ENCODE data around the gene TUBB1.
A peak's percentile ranks its signal among the peaks of the same experiment; 100 is the strongest.

TUBB1 gene

DNA sequence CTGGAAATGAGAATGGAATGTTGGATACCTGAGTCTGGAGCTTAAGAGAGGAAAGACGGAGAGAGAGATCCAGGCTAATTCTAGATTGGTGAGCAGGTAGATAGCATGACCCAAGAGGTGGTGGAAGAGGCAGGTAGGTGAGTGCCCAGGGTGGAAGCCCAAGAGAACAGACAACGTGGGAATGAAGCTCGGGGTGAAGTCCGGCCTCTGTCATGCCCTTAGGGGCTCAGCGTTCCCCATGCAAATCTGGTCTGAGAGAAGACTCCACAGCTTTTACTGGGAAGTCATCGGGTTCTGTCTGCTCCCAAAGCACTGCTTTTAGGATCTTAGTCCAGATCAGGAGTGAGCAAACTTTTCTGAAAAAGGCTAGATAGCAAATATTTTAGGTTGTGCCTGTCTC lies 34.5 kb upstream of the TUBB1 start:
- Mint-ChIP-seq H3K27me3 (no peaks in the 10 kb centered on the region), H3K4me1 (peaks cover 31% of the 10 kb centered on the region), H3K9me3 (no peaks in the 10 kb centered on the region), H3K27ac (peak overlapping the region; percentile 31), H3K4me3 (no peak overlapping the region), H3K36me3 (peaks cover 21% of the 10 kb centered on the region)
- no peak for DNase-seq (ENCODE audit: low spot score in 2 of 2)
- no peak for ATAC-seq (ENCODE audit: low read depth)

DNA sequence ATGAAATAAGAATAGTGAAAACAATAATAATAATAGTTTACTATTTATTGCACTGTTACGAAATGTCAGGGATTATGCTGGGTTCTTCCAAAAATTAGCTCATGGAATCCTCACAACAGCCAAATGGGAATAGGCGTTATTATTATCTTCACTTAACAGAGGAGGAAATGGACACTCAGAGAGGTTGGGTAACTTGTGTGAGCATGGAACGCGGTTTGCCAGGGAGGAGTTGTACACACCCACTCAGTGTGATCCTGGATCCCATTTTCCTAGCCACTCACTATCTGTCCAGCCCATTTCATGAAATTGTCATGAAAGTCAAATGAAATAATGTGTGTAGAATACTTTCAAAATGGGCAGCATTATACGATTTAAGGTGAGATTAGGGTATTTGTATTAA lies 33.6 kb upstream of the TUBB1 start:
- ATAC-seq (ENCODE audit: low read depth) (no peak), DNase-seq (ENCODE audit: low spot score in 2 of 2) (no peak)
- Mint-ChIP-seq H3K27me3 (no peaks in the 10 kb centered on the region), H3K4me3 (no peak overlapping the region), H3K9me3 (no peaks in the 10 kb centered on the region), H3K36me3 (peaks cover 24% of the 10 kb centered on the region), H3K27ac (peak overlapping the region; percentile 20), H3K4me1 (peaks cover 31% of the 10 kb centered on the region)

DNA sequence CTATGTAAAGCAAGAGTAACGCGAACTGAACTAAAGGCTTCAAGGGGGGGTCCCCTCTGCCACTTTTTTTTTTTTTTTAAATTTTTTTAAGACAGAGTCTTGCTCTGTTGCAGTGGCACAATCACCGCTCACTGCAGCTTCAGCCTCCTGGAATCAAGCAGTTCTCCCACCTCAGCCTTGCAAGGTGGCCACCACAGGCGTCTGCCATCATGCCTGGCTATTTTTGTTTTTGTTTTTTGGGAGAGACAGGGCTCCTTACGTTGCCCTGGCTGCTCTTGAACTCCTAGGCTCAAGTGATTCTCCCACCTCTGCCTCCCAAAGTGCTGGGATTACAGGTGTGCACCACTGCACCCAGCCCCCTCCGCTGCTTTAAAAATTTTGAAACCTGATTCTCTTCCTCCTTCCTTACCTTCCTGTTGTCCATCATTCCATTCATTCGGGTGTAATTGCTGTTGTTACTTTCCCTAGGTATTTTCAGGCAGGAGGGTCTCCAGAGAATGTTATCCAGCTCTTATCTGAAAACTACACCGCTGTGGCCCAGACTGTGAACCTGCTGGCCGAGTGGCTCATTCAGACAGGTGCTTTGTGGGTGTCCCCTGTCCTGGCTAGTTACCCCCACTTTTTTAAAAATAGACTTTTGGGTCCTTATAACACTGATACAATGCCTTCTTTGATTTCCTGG lies 32.8 kb upstream of the TUBB1 start:
- peaks cover 32% of the 10 kb centered on the region for H3K4me1 Mint-ChIP-seq
- ATAC-seq (ENCODE audit: low read depth): no peak
- H3K4me3 Mint-ChIP-seq: no peak overlapping the region
- H3K27me3 Mint-ChIP-seq: no peaks in the 10 kb centered on the region
- peaks cover 25% of the 10 kb centered on the region for H3K36me3 Mint-ChIP-seq
- DNase-seq (ENCODE audit: low spot score in 2 of 2): no peak
- H3K27ac Mint-ChIP-seq: peak overlapping the region; percentile 53
- no peaks in the 10 kb centered on the region for H3K9me3 Mint-ChIP-seq

DNA sequence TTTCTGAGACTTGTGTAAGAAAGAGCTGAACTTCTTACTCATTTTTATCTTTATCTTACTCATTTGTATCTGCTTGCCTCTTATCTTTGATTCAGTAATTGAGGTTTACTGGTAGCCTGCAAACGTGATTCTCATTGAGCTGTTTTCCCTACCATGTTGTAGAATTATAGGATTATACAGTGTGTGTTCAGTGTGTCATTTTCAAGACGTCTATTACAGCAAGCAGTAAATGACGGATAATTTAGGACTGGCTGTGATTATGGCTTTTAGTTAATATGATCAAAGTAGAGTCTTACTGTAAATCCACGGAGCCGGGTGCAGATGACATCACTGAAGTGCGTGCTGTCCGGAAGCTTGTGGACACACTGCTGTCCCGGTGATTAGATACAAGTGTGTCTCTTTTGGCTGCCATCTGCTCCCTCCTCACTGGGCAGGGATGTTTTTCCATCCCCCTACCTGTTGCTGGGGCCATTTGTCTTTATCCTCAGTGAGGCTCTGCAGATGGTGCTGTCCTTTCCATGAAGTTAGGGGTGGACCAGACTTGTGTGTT lies 32.2 kb upstream of the TUBB1 start:
- Mint-ChIP-seq H3K27ac (peak overlapping the region; percentile 84), H3K4me3 (no peak overlapping the region), H3K4me1 (peaks cover 35% of the 10 kb centered on the region), H3K27me3 (no peaks in the 10 kb centered on the region), H3K36me3 (peaks cover 29% of the 10 kb centered on the region), H3K9me3 (no peaks in the 10 kb centered on the region)
- ATAC-seq (ENCODE audit: low read depth): no peak
- DNase-seq (ENCODE audit: low spot score in 2 of 2): no peak

DNA sequence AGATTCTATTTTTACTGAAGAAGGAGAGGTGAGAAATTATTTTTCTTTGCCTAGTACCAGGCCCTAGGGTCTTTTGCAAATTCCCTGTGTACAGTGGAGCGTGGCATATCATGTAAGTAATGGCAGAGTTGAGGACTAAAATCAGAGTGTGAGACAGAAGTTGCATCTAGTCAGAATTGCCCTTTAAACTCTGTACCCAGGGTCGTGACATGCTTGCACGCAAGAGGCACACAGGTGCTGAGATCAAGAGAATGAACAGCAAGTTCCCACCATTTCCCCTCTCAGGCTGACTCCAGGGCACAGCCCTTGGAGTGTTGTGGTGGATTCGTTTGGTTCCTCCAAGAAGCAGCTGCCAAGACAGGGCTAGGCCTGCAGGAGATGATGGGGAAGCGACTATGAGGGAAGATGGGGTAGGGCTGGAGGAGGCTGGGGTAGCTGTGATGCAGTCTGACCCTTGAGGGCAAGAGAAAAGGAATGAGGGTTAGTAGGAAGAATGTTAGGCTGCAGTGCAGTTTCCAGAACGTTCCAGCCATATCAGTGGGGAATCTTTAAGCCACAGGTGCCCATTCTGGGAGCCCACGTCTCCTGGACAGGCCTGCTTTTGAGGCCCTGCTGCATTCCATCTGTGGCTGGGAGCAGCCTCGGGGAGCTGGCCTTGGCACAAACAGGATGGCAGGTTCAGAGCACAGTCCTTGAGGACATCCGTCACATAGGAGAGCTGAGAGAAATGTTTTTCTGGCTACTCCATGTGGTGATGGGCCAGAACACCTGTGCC lies 31.3 kb upstream of the TUBB1 start:
- no peak for DNase-seq (ENCODE audit: low spot score in 2 of 2)
- no peak for ATAC-seq (ENCODE audit: low read depth)
- Mint-ChIP-seq H3K27ac (peak overlapping the region; percentile 84), H3K4me3 (no peak overlapping the region), H3K9me3 (no peaks in the 10 kb centered on the region), H3K36me3 (peaks cover 31% of the 10 kb centered on the region), H3K27me3 (no peaks in the 10 kb centered on the region), H3K4me1 (peaks cover 27% of the 10 kb centered on the region)

DNA sequence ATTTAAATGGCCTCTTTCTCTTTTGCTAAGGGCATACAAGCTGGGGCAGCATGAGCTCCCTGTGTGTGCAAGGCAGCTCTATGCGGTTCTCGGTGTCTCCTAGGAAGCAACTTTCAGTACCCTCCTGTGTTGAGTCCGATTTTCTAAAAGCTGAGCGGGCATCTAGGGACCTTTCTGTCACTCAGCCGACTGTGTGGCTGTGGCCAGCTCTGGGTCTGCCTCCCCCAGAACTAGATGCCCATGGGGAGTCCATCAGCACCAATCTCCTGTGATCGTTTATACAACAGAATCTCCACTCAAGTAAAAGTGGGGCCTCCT lies 30.7 kb upstream of the TUBB1 start:
- Mint-ChIP-seq H3K27ac (no peak overlapping the region), H3K36me3 (peaks cover 31% of the 10 kb centered on the region), H3K27me3 (no peaks in the 10 kb centered on the region), H3K9me3 (no peaks in the 10 kb centered on the region), H3K4me1 (peaks cover 28% of the 10 kb centered on the region), H3K4me3 (no peak overlapping the region)
- DNase-seq (ENCODE audit: low spot score in 2 of 2): no peak
- ATAC-seq (ENCODE audit: low read depth): no peak

DNA sequence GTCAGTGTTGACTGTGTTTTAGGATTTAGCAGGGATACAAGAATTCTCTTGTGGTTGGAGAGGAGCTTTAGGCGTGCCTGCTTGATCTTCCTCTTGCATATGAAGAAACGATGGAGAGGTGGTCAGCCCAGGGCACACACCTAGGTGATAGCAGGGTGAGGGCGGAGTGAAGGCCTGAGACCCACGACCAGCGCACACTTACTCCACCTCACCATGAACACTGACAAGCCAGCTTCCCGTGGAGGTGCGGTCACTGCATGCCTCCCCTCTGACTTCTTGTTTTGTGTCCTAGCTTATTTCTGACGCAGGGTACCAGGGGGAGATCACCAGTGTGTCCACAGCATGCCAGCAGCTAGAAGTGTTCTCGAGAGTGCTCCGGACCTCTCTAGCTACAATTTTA lies 30.0 kb upstream of the TUBB1 start:
- no peak overlapping the region for H3K27ac Mint-ChIP-seq
- DNase-seq (ENCODE audit: low spot score in 2 of 2): no peak
- peaks cover 24% of the 10 kb centered on the region for H3K4me1 Mint-ChIP-seq
- H3K9me3 Mint-ChIP-seq: no peaks in the 10 kb centered on the region
- H3K4me3 Mint-ChIP-seq: no peak overlapping the region
- peaks cover 31% of the 10 kb centered on the region for H3K36me3 Mint-ChIP-seq
- no peak for ATAC-seq (ENCODE audit: low read depth)
- no peaks in the 10 kb centered on the region for H3K27me3 Mint-ChIP-seq

DNA sequence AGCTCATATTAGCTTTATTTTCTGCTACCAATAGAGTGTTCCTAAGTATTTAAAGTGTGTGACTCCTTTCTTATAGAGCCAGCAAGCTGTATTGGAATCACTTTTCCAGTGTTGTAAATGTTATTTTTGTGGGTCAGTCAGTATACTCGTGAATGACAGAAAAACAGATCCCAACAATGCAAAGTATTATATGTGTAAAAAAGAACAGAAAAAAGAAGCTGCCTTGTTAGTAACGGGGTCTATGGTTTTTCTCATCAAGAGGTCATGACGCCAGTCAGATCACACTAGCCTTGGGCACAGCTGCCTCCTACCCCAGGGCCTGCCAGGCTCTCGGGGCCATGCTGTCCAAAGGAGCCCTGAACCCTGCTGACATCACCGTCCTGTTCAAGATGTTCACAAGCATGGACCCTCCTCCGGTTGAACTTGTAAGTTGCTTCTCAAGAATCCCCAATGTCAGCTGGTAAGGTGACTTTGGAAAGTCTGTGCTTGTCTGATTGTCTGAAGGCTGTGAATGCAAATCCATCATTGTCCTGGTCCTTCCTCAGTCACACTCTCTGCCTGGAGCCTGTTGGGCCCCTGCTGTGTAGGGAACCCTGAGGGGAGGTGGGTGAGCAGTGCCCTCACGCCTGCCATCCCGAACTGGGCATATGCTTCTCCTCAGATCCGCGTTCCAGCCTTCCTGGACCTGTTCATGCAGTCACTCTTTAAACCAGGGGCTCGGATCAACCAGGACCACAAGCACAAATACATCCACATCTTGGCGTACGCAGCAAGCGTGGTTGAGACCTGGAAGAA lies 28.4 kb upstream of the TUBB1 start:
- Mint-ChIP-seq H3K4me1 (peaks cover 21% of the 10 kb centered on the region), H3K27ac (no peak overlapping the region), H3K36me3 (peaks cover 37% of the 10 kb centered on the region), H3K9me3 (no peaks in the 10 kb centered on the region), H3K4me3 (no peak overlapping the region), H3K27me3 (no peaks in the 10 kb centered on the region)
- DNase-seq (ENCODE audit: low spot score in 2 of 2) (no peak), ATAC-seq (ENCODE audit: low read depth) (no peak)

DNA sequence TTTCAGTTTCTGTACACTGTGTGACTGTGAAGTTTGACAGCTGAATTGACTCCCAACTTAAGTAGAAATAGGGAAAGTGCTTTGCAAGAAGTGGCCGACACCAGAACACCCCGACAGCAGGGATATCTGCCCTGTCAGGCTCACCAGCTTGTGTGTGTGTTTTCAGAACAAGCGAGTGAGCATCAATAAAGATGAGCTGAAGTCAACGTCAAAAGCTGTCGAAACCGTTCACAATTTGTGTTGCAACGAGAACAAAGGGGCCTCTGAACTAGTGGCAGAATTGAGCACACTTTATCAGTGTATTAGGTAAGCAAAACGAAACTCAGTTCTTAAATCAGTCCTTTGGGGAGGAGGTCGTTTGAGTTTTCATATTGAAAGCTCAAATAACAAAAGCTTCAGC lies 27.5 kb upstream of the TUBB1 start:
- Mint-ChIP-seq H3K4me3 (no peak overlapping the region), H3K27me3 (no peaks in the 10 kb centered on the region), H3K36me3 (peaks cover 38% of the 10 kb centered on the region), H3K9me3 (no peaks in the 10 kb centered on the region), H3K27ac (peak overlapping the region; percentile 85), H3K4me1 (peaks cover 19% of the 10 kb centered on the region)
- ATAC-seq (ENCODE audit: low read depth) (no peak), DNase-seq (ENCODE audit: low spot score in 2 of 2) (no peak)

DNA sequence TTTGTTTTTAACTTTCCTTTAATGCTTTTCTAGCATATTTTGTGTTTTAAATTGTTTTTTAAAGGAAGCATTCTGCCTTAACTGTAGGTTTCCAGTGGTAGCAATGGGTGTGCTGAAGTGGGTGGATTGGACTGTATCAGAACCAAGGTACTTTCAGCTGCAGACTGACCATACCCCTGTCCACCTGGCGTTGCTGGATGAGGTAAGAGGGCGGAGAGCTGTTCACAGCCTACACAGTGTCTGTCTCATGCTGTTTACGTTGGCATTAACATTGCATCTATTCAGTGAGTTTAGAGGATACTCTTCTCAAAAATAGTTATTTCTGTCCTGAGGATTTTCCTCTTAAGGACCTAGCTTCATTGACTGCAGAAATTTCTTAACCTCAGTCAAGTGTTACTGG lies 26.3 kb upstream of the TUBB1 start:
- no peak for DNase-seq (ENCODE audit: low spot score in 2 of 2)
- no peak overlapping the region for H3K4me3 Mint-ChIP-seq
- H3K27ac Mint-ChIP-seq: no peak overlapping the region
- H3K36me3 Mint-ChIP-seq: peaks cover 37% of the 10 kb centered on the region
- ATAC-seq (ENCODE audit: low read depth): no peak
- no peaks in the 10 kb centered on the region for H3K27me3 Mint-ChIP-seq
- no peaks in the 10 kb centered on the region for H3K9me3 Mint-ChIP-seq
- peaks cover 19% of the 10 kb centered on the region for H3K4me1 Mint-ChIP-seq

DNA sequence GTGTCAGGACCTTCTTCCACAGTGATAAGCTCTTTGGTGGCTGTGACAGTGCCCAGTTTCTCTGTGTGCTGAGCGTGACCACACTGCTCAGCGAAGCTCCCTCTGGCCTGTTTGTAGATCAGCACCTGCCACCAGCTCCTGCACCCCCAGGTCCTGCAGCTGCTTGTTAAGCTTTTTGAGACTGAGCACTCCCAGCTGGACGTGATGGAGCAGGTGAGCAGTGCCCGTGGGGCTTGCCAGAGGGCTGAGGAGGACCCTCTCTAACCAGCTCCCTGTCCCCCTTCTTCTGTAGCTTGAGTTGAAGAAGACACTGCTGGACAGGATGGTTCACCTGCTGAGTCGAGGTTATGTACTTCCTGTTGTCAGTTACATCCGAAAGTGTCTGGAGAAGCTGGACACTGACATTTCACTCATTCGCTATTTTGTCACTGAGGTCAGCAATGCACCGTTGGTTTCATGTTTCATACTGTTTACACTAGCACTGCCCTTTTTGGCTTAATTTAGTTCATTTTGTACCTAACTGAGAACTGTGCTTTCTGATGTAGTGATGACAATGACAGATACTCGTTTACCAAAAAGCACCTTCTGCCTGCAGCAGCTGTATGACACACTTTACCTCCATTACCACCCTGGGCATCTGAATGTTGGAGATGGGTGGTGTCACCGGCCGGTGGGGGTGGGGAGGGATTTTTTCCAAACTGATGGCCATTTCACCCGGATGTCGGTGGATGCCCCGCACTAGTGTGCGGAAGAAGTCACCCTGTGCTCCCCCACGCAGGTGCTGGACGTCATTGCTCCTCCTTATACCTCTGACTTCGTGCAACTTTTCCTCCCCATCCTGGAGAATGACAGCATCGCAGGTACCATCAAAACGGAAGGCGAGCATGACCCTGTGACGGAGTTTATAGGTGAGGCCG lies 25.6 kb upstream of the TUBB1 start:
- no peaks in the 10 kb centered on the region for H3K9me3 Mint-ChIP-seq
- no peak for DNase-seq (ENCODE audit: low spot score in 2 of 2)
- H3K4me1 Mint-ChIP-seq: peaks cover 17% of the 10 kb centered on the region
- H3K27ac Mint-ChIP-seq: peak overlapping the region; percentile 45
- no peaks in the 10 kb centered on the region for H3K27me3 Mint-ChIP-seq
- no peak overlapping the region for H3K4me3 Mint-ChIP-seq
- H3K36me3 Mint-ChIP-seq: peaks cover 35% of the 10 kb centered on the region
- no peak for ATAC-seq (ENCODE audit: low read depth)

DNA sequence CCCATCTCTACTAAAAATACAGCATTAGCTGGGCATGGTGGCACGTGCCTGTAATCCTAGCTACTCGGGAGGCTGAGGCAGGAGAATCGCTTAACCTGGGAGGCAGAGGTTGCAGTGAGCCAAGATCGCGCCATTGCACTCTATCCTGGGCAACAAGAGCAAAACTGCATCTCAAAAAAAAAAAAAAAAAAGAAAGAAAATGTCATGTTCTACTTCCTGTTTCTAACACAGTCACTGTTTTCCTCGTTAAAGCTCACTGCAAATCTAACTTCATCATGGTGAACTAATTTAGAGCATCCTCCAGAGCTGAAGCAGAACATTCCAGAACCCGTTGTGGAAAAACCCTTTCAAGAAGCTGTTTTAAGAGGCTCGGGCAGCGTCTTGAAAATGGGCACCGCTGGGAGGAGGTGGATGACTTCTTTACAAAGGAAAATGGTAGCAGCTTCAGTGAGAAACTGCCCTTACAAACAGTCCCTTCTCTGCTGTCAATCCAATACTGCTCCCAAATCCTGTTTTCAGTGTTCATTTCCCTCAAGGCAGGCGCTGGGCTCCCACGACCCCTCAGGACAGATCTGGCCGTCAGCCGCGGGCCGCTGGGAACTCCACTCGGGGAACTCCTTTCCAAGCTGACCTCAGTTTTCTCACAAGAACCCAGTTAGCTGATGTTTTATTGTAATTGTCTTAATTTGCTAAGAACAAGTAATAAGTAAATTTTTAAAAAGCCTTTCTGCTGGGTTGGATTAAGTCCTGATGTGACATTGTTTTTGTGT lies 24.7 kb upstream of the TUBB1 start:
- peak overlapping the region; percentile 11 for H3K27ac Mint-ChIP-seq
- peaks cover 31% of the 10 kb centered on the region for H3K36me3 Mint-ChIP-seq
- DNase-seq (ENCODE audit: low spot score in 2 of 2) (no peak), ATAC-seq (ENCODE audit: low read depth) (peak; percentile 58)
- H3K4me1 Mint-ChIP-seq: peaks cover 17% of the 10 kb centered on the region
- no peaks in the 10 kb centered on the region for H3K27me3 Mint-ChIP-seq
- no peak overlapping the region for H3K4me3 Mint-ChIP-seq
- H3K9me3 Mint-ChIP-seq: no peaks in the 10 kb centered on the region
